GM23338 (cell line): ENCODE measurements around the gene OR10C1. TPM values are rescaled to one million over a fixed set of nuclear protein-coding genes. Genes with fewer than 3 reads are reported as not detected.

ENCODE experiments used
- ATAC-seq: fragments of 200-7000 bp; cut with Tn5 transposase; 3 replicates; pipeline ENCODE4 v1.9.1; 2020
- DNase-seq: peaks from one replicate; pipeline ENCODE4 v3.0.0-alpha.2; 2015; ENCODE audit warnings: low spot score
- H2AFZ ChIP-seq: fragments of 200-600 bp; sonication (generic); 2 replicates; pipeline ENCODE4 v1.8.0; 2016; ENCODE audit warnings: antibody characterized with exemption, mild to moderate bottlenecking, moderate library complexity
- H3F3A ChIP-seq: fragments of 200-600 bp; sonication (generic); replicated peaks from 2 replicates; pipeline ENCODE4 v1.8.0; 2017; ENCODE audit warnings: antibody characterized with exemption, mixed run types, low read depth
- H3K27ac ChIP-seq: fragments of 200-600 bp; sonication (generic); 2 replicates; pipeline ENCODE4 v1.6.1; 2016; ENCODE audit warnings: low read depth
- H3K27me3 ChIP-seq: fragments of 200-600 bp; sonication (generic); 2 replicates; pipeline ENCODE4 v1.8.0; 2016; ENCODE audit warnings: mild to moderate bottlenecking, mixed run types, moderate library complexity; ENCODE audit not compliant: insufficient read depth
- H3K36me3 ChIP-seq: fragments of 200-600 bp; sonication (generic); 2 replicates; pipeline ENCODE4 v1.8.0; 2016; ENCODE audit warnings: mild to moderate bottlenecking; ENCODE audit not compliant: insufficient read depth
- H3K4me1 ChIP-seq: fragments of 200-600 bp; sonication (generic); 2 replicates; pipeline ENCODE4 v1.8.0; 2016; ENCODE audit warnings: mild to moderate bottlenecking, moderate library complexity; ENCODE audit not compliant: insufficient read depth
- H3K4me2 ChIP-seq: fragments of 200-600 bp; sonication (generic); 2 replicates; pipeline ENCODE4 v1.7.1; 2017; ENCODE audit warnings: mixed run types
- H3K4me3 ChIP-seq: fragments of 200-600 bp; sonication (generic); 2 replicates; pipeline ENCODE4 v1.6.1; 2016; ENCODE audit warnings: mixed run types
- H3K79me2 ChIP-seq: fragments of 200-600 bp; sonication (generic); replicated peaks from 2 replicates; pipeline ENCODE4 v1.8.0; 2017; ENCODE audit warnings: mild to moderate bottlenecking; ENCODE audit not compliant: insufficient read depth
- H3K9me2 ChIP-seq: fragments of 200-600 bp; sonication (generic); 2 replicates; pipeline ENCODE4 v1.8.0; 2017; ENCODE audit not compliant: insufficient read depth
- H4K20me1 ChIP-seq: fragments of 200-600 bp; sonication (generic); replicated peaks from 2 replicates; pipeline ENCODE4 v1.8.0; 2017; ENCODE audit warnings: mild to moderate bottlenecking; ENCODE audit not compliant: insufficient read depth
- H3K27ac Mint-ChIP-seq: 2 replicates; pipeline ENCODE4 v1.8.0; 2020; ENCODE audit warnings: inconsistent platforms, mild to moderate bottlenecking, moderate library complexity, mixed read lengths
- H3K27me3 Mint-ChIP-seq: 3 replicates; pipeline ENCODE4 v1.8.0; 2022; ENCODE audit warnings: low read depth, mild to moderate bottlenecking, moderate library complexity, mixed read lengths, inconsistent platforms; ENCODE audit not compliant: insufficient read depth, poor library complexity
- H3K36me3 Mint-ChIP-seq: 3 replicates; pipeline ENCODE4 v1.8.0; 2021; ENCODE audit warnings: low read depth, mild to moderate bottlenecking, inconsistent platforms, moderate library complexity, mixed read lengths
- H3K4me1 Mint-ChIP-seq: 3 replicates; pipeline ENCODE4 v1.8.0; 2020; ENCODE audit warnings: mild to moderate bottlenecking, inconsistent platforms, mixed read lengths
- H3K4me3 Mint-ChIP-seq: 3 replicates; pipeline ENCODE4 v1.8.0; 2021; ENCODE audit warnings: moderate library complexity, mild to moderate bottlenecking, inconsistent platforms, mixed read lengths
- H3K9me3 Mint-ChIP-seq: 3 replicates; pipeline ENCODE4 v1.8.0; 2020; ENCODE audit warnings: moderate library complexity, mild to moderate bottlenecking, inconsistent platforms, mixed read lengths
- CREB1 ChIP-seq: fragments of 250-450 bp; sonication (Bioruptor Pico); IDR thresholded peaks from 2 replicates; pipeline ENCODE4 v1.5.0; 2020; ENCODE audit warnings: low read depth, mild to moderate bottlenecking, moderate library complexity
- CTCF ChIP-seq, 2 experiments: fragments of 200-600 bp in 1 of 2; sonication (generic) in 1 of 2; conservative IDR thresholded peaks; 2 replicates each; pipeline versions ENCODE4 v1.5.1 to v1.6.1; 2016 to 2017; ENCODE audit warnings: antibody characterized with exemption in 2 of 2, low read depth in 2 of 2, mild to moderate bottlenecking in 2 of 2, moderate library complexity in 1 of 2
- ETS1 ChIP-seq: IDR thresholded peaks from 2 replicates; pipeline ENCODE4 v1.6.1; 2016; ENCODE audit warnings: antibody characterized with exemption
- EZH2 ChIP-seq: fragments of 200-600 bp; sonication (generic); IDR thresholded peaks from one replicate; pipeline ENCODE4 v1.8.0; 2017; ENCODE audit warnings: antibody characterized with exemption, mild to moderate bottlenecking, low read depth; ENCODE audit not compliant: unreplicated experiment
- EZH2phosphoT487 ChIP-seq: fragments of 200-600 bp; sonication (generic); IDR thresholded peaks from one replicate; pipeline ENCODE4 v1.8.1; 2018; ENCODE audit warnings: antibody characterized with exemption; ENCODE audit not compliant: unreplicated experiment
- JUNB ChIP-seq: IDR thresholded peaks from one replicate; pipeline ENCODE4 v1.6.1; 2016; ENCODE audit warnings: antibody characterized with exemption; ENCODE audit not compliant: unreplicated experiment
- NANOG ChIP-seq: IDR thresholded peaks from 2 replicates; pipeline ENCODE4 v1.6.1; 2016; ENCODE audit warnings: antibody characterized with exemption, borderline replicate concordance
- POLR2AphosphoS5 ChIP-seq: IDR thresholded peaks from 2 replicates; pipeline ENCODE4 v1.6.1; 2016; ENCODE audit warnings: antibody characterized with exemption, low read depth
- REST ChIP-seq: IDR thresholded peaks from one replicate; pipeline ENCODE4 v1.6.1; 2018; ENCODE audit warnings: antibody characterized with exemption; ENCODE audit not compliant: unreplicated experiment
- STAT1 ChIP-seq: IDR thresholded peaks from one replicate; pipeline ENCODE4 v1.6.1; 2016; ENCODE audit warnings: antibody characterized with exemption; ENCODE audit not compliant: unreplicated experiment
- ZNF114 ChIP-seq: fragments of 250-450 bp; sonication (Bioruptor Pico); IDR thresholded peaks from 2 replicates; pipeline ENCODE4 v1.5.0; 2020; ENCODE audit warnings: mild to moderate bottlenecking, moderate library complexity
- ZNF331 ChIP-seq: fragments of 250-450 bp; sonication (Bioruptor Pico); IDR thresholded peaks from 2 replicates; pipeline ENCODE4 v1.5.0; 2020; ENCODE audit warnings: low read depth, mild to moderate bottlenecking, moderate library complexity
- long read RNA-seq: library from polyadenylated mRNA; unstranded; transcript quantifications from one replicate; pipeline ENCODE4 v2.0.0, GENCODE V29; 2020; ENCODE audit not compliant: unreplicated experiment
- polyA plus RNA-seq: library from polyadenylated mRNA; unstranded; fragments of >200 nt; fragmentation: Nextera tagmentation; extraction: Ambion mirVana; gene quantifications from 2 replicates; pipeline ENCODE4 v1.2.1, GENCODE V29; 2016
- total RNA-seq: library from RNA; depleted of rRNA; stranded (reverse); fragments of >200 nt; shearing (Covaris generic); gene quantifications from 2 replicates; pipeline ENCODE4 v1.2.3, GENCODE V29; 2014; rRNA removed

OR10C1 gene
- total RNA-seq: not detected in 2 replicates
- polyA plus RNA-seq: not detected in 2 replicates
- long read RNA-seq: 0 reads

- no peak within 1 kb of the TSS for H3K4me2 ChIP-seq
- H3K4me3 ChIP-seq: no peak within 1 kb of the TSS
- no peaks in the 10 kb centered on the region for H4K20me1 ChIP-seq
- peaks cover 2% of the 10 kb centered on the region; the same call in 2 of the 3 replicates for H3K9me3 Mint-ChIP-seq
- H2AFZ ChIP-seq: no peak within 1 kb of the TSS
- TF ChIP-seq NANOG: no peak
- no peak for TF ChIP-seq CTCF (conservative IDR thresholded peaks at IDR 0.05; ENCODE audit: low read depth in 2 of 2)
- TF ChIP-seq STAT1: no peak
- peaks cover 6% of the 10 kb centered on the region for H3K27me3 Mint-ChIP-seq
- DNase-seq: no peak
- H3F3A ChIP-seq: no peaks in the 10 kb centered on the region
- no peaks in the 10 kb centered on the region for H3K79me2 ChIP-seq
- no peak within 1 kb of the TSS; the same call in 1 of the 2 replicates for H3K27ac Mint-ChIP-seq
- H3K36me3 Mint-ChIP-seq: no peaks in the 10 kb centered on the region
- no peaks in the 10 kb centered on the region for H3K4me1 ChIP-seq
- no peaks in the 10 kb centered on the region for H3K4me1 Mint-ChIP-seq
- H3K9me2 ChIP-seq: no peaks in the 10 kb centered on the region; the same call in 1 of the 2 replicates
- H3K36me3 ChIP-seq: no peaks in the 10 kb centered on the region
- H3K27ac ChIP-seq: no peak within 1 kb of the TSS
- no peaks in the 10 kb centered on the region for H3K27me3 ChIP-seq
- H3K4me3 Mint-ChIP-seq: no peak within 1 kb of the TSS
- ATAC-seq: no peak
Measured at GRCh38 chr6:29439006-29439405, at the start of gene OR10C1. OR10C1 (plus strand) TSS chr6:29439306; CDS start chr6:29440016, 710 bp downstream.

- Histone ChIP-seq H3K4me2 (peak within 1 kb of the TSS; percentile 22; the same call in 1 of the 2 replicates), H3K36me3 (no peaks in the 10 kb centered on the region), H4K20me1 (no peaks in the 10 kb centered on the region), H3K27ac (no peak within 1 kb of the TSS), H3K4me3 (no peak within 1 kb of the TSS), H3K79me2 (no peaks in the 10 kb centered on the region), H2AFZ (no peak within 1 kb of the TSS), H3F3A (no peaks in the 10 kb centered on the region), H3K9me2 (peaks cover 2% of the 10 kb centered on the region; the same call in 1 of the 2 replicates), H3K4me1 (peaks cover 6% of the 10 kb centered on the region; the same call in 1 of the 2 replicates), H3K27me3 (no peaks in the 10 kb centered on the region)
- H3K9me3 Mint-ChIP-seq: no peaks in the 10 kb centered on the region
- H3K27ac Mint-ChIP-seq: no peak within 1 kb of the TSS
- ATAC-seq (no peak), DNase-seq (no peak)
- H3K4me1 Mint-ChIP-seq: peaks cover 9% of the 10 kb centered on the region
- H3K36me3 Mint-ChIP-seq: no peaks in the 10 kb centered on the region
- no peak within 1 kb of the TSS for H3K4me3 Mint-ChIP-seq
- H3K27me3 Mint-ChIP-seq: peaks cover 2% of the 10 kb centered on the region
- TF ChIP-seq ZNF331 (no peak), JUNB (no peak), REST (no peak), NANOG (no peak), ETS1 (no peak), POLR2AphosphoS5 (no peak), ZNF114 (CRISPR knock-in tag) (no peak), STAT1 (no peak), CREB1 (CRISPR knock-in tag) (no peak), EZH2phosphoT487 (no peak), CTCF (conservative IDR thresholded peaks at IDR 0.05; ENCODE audit: low read depth in 2 of 2) (no peak), EZH2 (no peak)
Measured at GRCh38 chr6:29395331-29395730, 43.8 kb upstream of the OR10C1 start, which contains the start of gene OR12D2. OR12D2 (plus strand) TSS chr6:29395631; CDS start chr6:29396700, 1,069 bp downstream.
